GM19099 (cell line): ENCODE measurements around the gene ZNF892.

Experiments used
- POLR2A ChIP-seq: IDR thresholded peaks from 3 replicates; pipeline ENCODE4 v1.6.1; 2011; ENCODE audit warnings: low read depth; ENCODE audit not compliant: insufficient read length; ENCODE audit errors: extremely low read depth

Gene ZNF892

DNA sequence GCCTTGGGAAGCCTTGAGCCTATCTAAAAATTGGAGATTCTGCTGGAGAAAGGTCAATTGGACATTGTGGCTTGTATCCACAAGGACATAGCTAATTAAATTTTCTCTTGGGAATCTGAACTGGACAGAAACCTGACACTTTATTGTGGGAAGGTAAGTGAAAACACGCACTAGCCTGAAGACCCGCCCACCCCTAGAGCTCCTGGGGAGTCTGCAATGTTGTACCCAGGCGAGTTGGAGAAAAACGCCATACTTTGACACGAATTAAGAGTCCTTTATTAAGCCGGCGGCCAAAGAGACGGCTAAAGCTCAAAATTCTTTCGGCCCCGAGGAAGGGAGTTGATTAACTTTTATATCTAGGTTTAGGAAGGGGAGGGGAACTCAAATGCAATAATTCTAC lies 1.2 kb upstream of the ZNF892 start:
- TF ChIP-seq POLR2A, result no peak

DNA sequence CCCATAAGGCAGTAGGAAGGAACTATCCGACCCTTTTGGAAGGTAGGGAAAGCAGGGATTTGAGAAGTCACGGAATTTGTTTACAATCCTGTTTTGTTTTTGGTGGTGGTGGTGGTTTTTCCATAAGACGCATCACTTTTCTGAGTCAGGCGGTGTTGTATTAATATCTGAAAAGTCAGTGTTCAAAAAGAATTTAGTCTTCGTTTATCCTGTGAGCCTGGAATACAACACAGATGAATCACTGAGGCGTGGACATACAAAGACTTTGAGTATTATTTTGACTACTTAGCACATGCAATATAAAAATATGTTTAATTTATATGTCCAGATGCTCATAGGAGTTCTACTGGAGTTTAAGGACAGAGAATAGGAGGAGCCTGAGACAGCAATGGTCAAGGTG lies 785 bp downstream of the ZNF892 start:
- TF ChIP-seq POLR2A, result no peak

GRCh38 chr2:95215018-95215612 lies 7.8 kb downstream of the ZNF892 start:
- TF ChIP-seq POLR2A, result no peak

DNA sequence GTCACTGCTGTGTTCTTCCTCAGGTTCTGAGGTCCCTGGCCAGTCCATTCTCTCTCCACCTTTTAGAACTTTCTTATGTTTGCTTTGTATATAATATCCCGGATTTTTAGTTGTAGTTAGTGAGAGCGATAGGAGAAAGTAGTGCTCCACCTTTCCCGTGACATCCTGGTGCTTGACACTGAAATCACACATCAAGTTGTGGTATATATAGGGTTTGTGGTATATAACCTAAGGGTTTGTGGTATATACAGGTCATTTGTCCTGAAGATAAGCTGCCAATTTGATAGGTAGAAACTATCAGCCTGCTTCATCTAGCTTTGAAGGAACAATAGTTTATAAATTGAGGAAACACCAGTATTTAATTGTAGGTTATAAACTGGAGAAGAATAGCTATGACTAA lies 13.1 kb downstream of the ZNF892 start:
- no peak for TF ChIP-seq POLR2A

DNA sequence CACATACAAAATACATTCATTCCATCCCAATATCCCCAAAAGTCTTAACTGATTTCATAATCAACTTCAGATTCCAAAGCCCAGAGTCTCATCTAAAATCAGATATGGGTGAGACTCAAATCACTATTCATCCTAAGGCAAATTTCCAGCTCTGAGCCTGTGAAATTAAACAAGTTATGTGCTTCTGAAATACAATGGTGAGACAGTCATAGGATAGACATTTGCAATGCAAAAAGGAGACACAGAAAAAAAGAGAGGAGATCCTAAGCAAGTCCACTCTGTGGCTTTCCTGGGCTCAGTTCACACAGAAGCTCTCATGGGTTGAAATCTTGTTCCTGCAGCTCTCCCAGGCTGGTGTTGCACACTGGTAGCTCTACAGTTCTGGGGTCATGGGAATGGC lies 18.3 kb downstream of the ZNF892 start:
- TF ChIP-seq POLR2A, result no peak

- no peak for TF ChIP-seq POLR2A
These were observed 24.4 kb downstream of the ZNF892 start for GRCh38 chr2:95231723-95232122.

- TF ChIP-seq POLR2A, result no peak
These were observed 24.9 kb downstream of the ZNF892 start for GRCh38 chr2:95232232-95232631.

- TF ChIP-seq POLR2A, result no peak
These were observed 27.0 kb downstream of the ZNF892 start for GRCh38 chr2:95234286-95234785.

DNA sequence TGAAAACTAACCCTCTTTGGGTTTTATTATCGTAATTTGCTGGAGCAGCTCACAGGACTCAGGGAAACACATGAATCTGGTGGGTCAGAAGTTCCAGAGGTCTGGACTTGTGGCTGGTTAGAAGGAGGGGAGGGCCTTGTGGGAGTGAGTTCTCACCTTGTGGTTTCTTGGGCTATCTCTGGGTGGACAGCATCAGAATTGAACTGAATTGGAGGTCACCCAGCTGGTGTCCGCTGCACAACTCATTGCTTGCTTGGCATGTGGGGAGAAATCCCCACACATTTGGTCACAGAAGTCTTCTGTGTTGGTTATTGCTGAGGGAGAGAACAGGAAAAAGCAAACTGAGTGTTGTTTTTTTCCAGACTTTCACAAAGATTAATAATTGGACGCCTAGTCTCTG lies 27.5 kb downstream of the ZNF892 start:
- no peak for TF ChIP-seq POLR2A

GRCh38 chr2:95238131-95238530 lies 30.8 kb downstream of the ZNF892 start:
- no peak for TF ChIP-seq POLR2A

- TF ChIP-seq POLR2A, result no peak
These were observed 32.8 kb downstream of the ZNF892 start for GRCh38 chr2:95240091-95240490.

- TF ChIP-seq POLR2A, result no peak
These were observed 33.2 kb downstream of the ZNF892 start for GRCh38 chr2:95240556-95240955.
